ENCODE data around the gene PEA15.

Gene PEA15

GRCh38 chr1:160186246-160186645 is 18.9 kb upstream of the PEA15 start:
- no peak for DNase-seq

GRCh38 chr1:160186729-160187128 is 18.5 kb upstream of the PEA15 start:
- no peak for DNase-seq

GRCh38 chr1:160187407-160187806 is 17.8 kb upstream of the PEA15 start:
- no peak for DNase-seq

- DNase-seq: no peak
Observed at GRCh38 chr1:160188341-160188740, 16.8 kb upstream of the PEA15 start.

- no peak for DNase-seq
Observed at GRCh38 chr1:160189649-160190625, 15.2 kb upstream of the PEA15 start, which contains the start of gene CASQ1. CASQ1 (plus strand) TSS chr1:160190575; CDS start chr1:160190752, 177 bp downstream.

GRCh38 chr1:160191756-160192155 is 13.4 kb upstream of the PEA15 start:
- no peak for DNase-seq

- no peak for DNase-seq
Observed at GRCh38 chr1:160192234-160192633, 12.9 kb upstream of the PEA15 start.

- DNase-seq: peak; percentile 83
Observed at GRCh38 chr1:160193091-160193819, 11.9 kb upstream of the PEA15 start.

GRCh38 chr1:160193832-160194736 is 11.1 kb upstream of the PEA15 start:
- no peak for DNase-seq

GRCh38 chr1:160194737-160195059 is 10.5 kb upstream of the PEA15 start:
- no peak for DNase-seq

- DNase-seq: no peak
Observed at GRCh38 chr1:160196143-160196542, 9.0 kb upstream of the PEA15 start.

- DNase-seq: no peak
Observed at GRCh38 chr1:160197231-160197630, 8.0 kb upstream of the PEA15 start.

- no peak for DNase-seq
Observed at GRCh38 chr1:160200786-160201185, 4.4 kb upstream of the PEA15 start.

- DNase-seq: no peak
Observed at GRCh38 chr1:160204526-160205241, 500 bp upstream of the PEA15 start.

GRCh38 chr1:160206036-160206389 is 829 bp downstream of the PEA15 start:
- peak; percentile 26 for DNase-seq

- no peak for DNase-seq
Observed at GRCh38 chr1:160206421-160207117, 1.4 kb downstream of the PEA15 start.

- no peak for DNase-seq
Observed at GRCh38 chr1:160207118-160207650, 2.0 kb downstream of the PEA15 start.

- DNase-seq: no peak
Observed at GRCh38 chr1:160207771-160208556, 2.8 kb downstream of the PEA15 start.

- DNase-seq: no peak
Observed at GRCh38 chr1:160208557-160209320, 3.6 kb downstream of the PEA15 start.
